Ecto neural progenitor cell (in vitro differentiated cells): ENCODE data around the gene DGKK.
A peak's percentile ranks its signal among the peaks of the same experiment; 100 is the strongest.

Experiments
- DNase-seq: peaks from one replicate; pipeline ENCODE4 v3.0.0-alpha.2; 2018; ENCODE audit warnings: low spot score

The DGKK gene

GRCh38 chrX:50470103-50471031 is at the start of gene DGKK:
DGKK (minus strand) TSS chrX:50470825; CDS start chrX:50470678, 147 bp downstream.
- peak; percentile 79 for DNase-seq

DNA sequence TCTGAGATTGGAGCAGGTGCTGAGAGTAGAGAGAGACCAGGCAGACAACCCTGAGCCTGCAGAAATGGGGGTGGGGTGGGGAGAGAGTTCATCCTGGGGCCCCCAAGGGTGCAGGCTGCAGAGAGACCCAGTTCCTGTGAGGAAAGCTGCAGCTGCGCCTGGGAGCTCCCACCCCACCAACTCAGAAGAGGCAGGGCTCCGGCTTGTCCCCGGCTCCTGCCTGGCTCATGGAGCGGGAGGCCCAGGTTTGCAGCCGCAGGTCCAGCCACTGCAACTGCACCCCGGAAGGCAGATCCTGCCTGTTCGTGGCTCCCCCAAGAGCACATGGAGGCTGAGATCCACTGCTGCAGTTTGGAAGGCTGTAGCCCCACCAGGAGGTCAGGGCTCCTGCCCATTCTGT is 44.2 kb upstream of the DGKK start:
- no peak for DNase-seq

DNA sequence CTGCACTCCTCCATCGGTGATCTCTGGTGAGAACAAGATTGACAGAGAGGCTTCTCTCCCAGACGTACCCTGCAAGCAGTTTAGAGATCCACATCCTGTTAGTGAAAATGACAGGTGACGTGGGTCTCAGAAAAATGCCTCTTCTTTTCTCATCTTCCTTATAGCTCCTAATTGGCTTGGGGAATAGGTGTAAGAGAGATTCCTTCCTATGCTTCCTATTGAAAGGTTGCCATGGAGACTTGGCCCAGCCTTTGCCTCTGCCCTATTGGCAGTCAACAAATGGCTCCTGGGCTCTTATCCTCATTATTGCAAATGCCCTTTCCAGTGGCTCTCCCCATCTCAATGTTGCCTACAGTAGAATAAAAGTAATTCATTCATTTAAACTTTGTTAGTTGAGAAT is 26.5 kb upstream of the DGKK start:
- DNase-seq, result no peak

GRCh38 chrX:50495616-50496015 is 25.0 kb upstream of the DGKK start:
- DNase-seq, result no peak

GRCh38 chrX:50492720-50493119 is 22.1 kb upstream of the DGKK start:
- DNase-seq, result no peak

GRCh38 chrX:50484662-50485061 is 14.0 kb upstream of the DGKK start:
- DNase-seq, result no peak

- no peak for DNase-seq
Measured at GRCh38 chrX:50483283-50483682, 12.7 kb upstream of the DGKK start.

DNA sequence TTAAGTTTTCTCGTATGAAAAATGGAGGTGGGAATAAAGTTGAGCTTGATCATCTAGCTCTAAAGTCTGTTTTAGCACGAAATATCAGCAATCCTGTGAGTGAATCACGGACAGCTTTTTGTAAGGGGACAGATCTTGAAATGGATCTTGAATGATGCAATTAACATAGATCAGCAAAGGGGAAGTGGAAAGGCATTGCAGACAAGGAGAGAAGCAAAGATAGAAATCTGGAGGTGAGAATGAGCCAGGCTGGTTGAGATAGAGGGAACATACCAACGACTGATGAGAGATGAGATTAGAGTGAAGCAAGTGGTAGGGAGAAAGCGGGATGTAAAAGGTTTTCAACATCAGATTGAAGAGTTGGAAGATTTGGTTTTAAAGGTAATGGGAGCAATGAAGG is 4.6 kb upstream of the DGKK start:
- no peak for DNase-seq

GRCh38 chrX:50471390-50471789 is 765 bp upstream of the DGKK start:
- peak; percentile 49 for DNase-seq

DNA sequence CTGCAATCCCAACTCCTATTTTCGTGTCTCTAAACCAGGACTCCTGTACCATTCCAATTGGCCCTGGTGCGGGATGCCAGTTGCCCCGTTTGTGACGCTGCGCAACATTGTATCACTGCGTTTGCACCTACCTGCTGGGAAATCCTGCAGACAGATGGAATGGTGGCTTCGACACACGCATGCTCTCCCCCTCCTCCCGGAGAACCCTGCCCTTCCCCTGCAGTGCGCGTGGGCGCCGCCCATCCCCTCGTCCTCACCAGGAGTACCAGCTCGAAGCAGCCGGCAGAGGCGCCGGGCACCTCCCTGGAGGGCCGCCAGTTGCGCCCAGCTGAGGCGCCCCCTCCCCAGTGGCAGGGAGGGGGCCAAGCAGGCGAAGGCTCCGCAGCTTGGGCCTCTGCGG is 1.4 kb downstream of the DGKK start:
- DNase-seq, result peak; percentile 52

GRCh38 chrX:50459615-50460014 is 11.0 kb downstream of the DGKK start:
- no peak for DNase-seq

DNA sequence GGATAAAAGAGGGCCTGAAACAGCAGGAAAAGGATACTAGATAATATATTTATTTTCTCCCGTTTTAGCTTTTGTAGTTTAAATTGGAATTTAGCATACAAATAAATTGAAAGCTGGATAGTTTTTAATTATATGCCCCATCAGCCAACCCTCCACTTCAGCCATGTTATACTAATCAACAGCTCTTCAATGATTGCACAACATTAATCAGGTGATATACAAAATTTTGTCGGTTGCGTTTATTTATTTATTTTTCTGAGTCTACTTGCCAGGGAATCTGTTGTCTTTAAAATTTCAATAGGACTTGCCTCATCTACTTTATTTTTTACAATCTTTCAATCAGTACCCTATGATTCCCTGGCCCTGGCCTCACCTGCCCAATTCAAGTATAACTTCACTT is 12.1 kb downstream of the DGKK start:
- no peak for DNase-seq

GRCh38 chrX:50456712-50457484 is 13.7 kb downstream of the DGKK start:
- no peak for DNase-seq

GRCh38 chrX:50452782-50453181 is 17.8 kb downstream of the DGKK start:
- DNase-seq, result no peak

GRCh38 chrX:50450324-50450723 is 20.3 kb downstream of the DGKK start:
- DNase-seq, result no peak

GRCh38 chrX:50448565-50448964 is 22.1 kb downstream of the DGKK start:
- DNase-seq, result no peak

DNA sequence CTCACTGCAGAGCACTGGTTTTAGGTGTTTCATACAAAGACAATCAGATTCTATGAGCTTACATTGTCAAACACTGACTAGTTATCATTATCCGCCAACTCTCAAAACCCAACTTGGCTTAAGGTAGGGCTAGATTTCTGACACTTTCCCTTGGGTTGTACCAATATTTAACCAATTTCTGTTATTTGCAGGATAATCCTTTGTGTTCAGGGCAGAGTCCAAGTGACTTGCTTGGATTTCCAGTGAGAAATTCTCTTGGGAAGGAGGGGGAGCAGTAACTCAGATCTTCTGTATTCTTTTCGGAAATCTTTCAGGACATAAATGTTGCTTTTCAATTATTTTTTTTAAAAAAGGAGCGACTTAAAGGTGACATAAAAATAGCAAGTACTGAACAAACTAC is 23.1 kb downstream of the DGKK start:
- DNase-seq, result no peak

GRCh38 chrX:50442426-50443116 is 28.1 kb downstream of the DGKK start:
- DNase-seq, result no peak

GRCh38 chrX:50436797-50437196 is 33.8 kb downstream of the DGKK start:
- DNase-seq, result no peak

DNA sequence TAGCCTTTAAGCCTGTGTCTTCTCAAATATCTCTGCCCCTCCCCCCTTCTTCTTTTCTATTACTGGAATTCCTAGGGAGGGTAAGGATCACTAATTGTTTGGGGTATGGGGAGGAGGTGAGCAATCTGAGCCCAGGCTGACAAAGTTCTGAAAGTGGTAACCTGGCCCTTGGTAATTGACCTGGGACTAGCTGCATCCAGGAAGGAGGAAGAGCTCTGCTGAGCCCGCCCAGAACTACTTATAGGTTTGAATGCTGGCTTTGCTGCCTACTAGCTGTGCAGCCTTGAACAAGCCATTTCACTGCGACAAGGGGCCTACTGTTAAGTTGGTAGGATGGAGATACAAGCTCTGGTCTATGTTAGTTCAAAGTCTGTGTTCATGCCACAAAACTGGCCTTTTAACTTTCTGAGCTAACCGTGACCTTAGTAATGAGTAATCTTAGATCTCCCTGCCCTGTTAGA is 37.8 kb downstream of the DGKK start:
- no peak for DNase-seq

DNA sequence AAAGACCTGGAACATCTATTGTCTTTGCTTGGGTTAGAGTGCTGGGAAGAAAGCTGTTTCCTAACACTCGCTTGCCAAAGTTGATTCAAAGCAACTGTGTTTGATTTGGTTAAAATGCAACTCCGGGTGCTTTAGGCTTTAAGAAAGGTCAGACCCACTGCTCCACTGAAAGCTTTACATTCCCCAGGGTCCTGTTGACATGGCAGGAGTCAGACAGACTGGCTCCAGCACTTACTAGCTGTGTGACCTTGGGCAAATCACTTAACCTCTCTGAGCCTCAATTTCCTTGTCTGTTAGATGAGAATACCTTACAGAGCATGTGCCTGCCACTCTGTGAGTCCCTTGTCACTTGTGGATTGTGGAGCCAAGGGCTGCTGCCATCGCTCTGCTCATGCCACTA is 39.0 kb downstream of the DGKK start:
- DNase-seq, result no peak

GRCh38 chrX:50430917-50431575 is 39.6 kb downstream of the DGKK start:
- DNase-seq, result no peak
